Left forelimb (tissue), 1 donor: ENCODE measurements around the gene STK17A.

ENCODE experiments used
- DNase-seq: peaks from one replicate; pipeline ENCODE4 v3.0.0-alpha.2; 2018; ENCODE audit warnings: low spot score

Gene STK17A

GRCh38 chr7:43582503-43583423, at the start of gene STK17A:
Gene STK17A (plus strand): TSS chr7:43583108. CDS start chr7:43583244, 136 bp downstream.
- peak; percentile 97 for DNase-seq

- no peak for DNase-seq
These were observed 49.0 kb upstream of the STK17A start for GRCh38 chr7:43533801-43534479.

- no peak for DNase-seq
These were observed 47.9 kb upstream of the STK17A start for GRCh38 chr7:43535031-43535451.

- no peak for DNase-seq
These were observed 46.9 kb upstream of the STK17A start for GRCh38 chr7:43535810-43536585.

- no peak for DNase-seq
These were observed 46.1 kb upstream of the STK17A start for GRCh38 chr7:43536773-43537172.

GRCh38 chr7:43537765-43538403, 45.0 kb upstream of the STK17A start:
- no peak for DNase-seq

GRCh38 chr7:43538404-43538771, 44.5 kb upstream of the STK17A start:
- no peak for DNase-seq

- no peak for DNase-seq
These were observed 42.4 kb upstream of the STK17A start for GRCh38 chr7:43540471-43540870.

- no peak for DNase-seq
These were observed 40.2 kb upstream of the STK17A start for GRCh38 chr7:43542716-43543115.

GRCh38 chr7:43546231-43546630, 36.7 kb upstream of the STK17A start:
- DNase-seq: no peak

- DNase-seq: no peak
These were observed 32.5 kb upstream of the STK17A start for GRCh38 chr7:43550427-43550826.

- no peak for DNase-seq
These were observed 30.8 kb upstream of the STK17A start for GRCh38 chr7:43552122-43552521.

- no peak for DNase-seq
These were observed 28.9 kb upstream of the STK17A start for GRCh38 chr7:43553999-43554398.

GRCh38 chr7:43554423-43554822, 28.5 kb upstream of the STK17A start:
- no peak for DNase-seq

GRCh38 chr7:43557831-43558495, 24.9 kb upstream of the STK17A start:
- DNase-seq: no peak

- DNase-seq: no peak
These were observed 23.6 kb upstream of the STK17A start for GRCh38 chr7:43559171-43559945.

GRCh38 chr7:43559946-43560335, 23.0 kb upstream of the STK17A start:
- no peak for DNase-seq

GRCh38 chr7:43560742-43561330, 22.1 kb upstream of the STK17A start:
- DNase-seq: no peak

GRCh38 chr7:43562383-43562782, 20.5 kb upstream of the STK17A start:
- no peak for DNase-seq

- DNase-seq: no peak
These were observed 17.1 kb upstream of the STK17A start for GRCh38 chr7:43565786-43566185.
